ENCODE results near the gene SYTL1.

- TF ChIP-seq SMC3 (conservative IDR thresholded peaks at IDR 0.05; ENCODE audit: poor library complexity) (no peak), EZH2 (IDR thresholded peaks at IDR 0.05; ENCODE audit: borderline replicate concordance, insufficient read depth, low read length, poor library complexity, severe bottlenecking) (no peak), CTCF (IDR thresholded peaks at IDR 0.05; ENCODE audit: poor library complexity, severe bottlenecking) (no peak), REST (IDR thresholded peaks at IDR 0.05; ENCODE audit: borderline replicate concordance) (no peak)
Measured at GRCh38 chr1:27299385-27300271, 42.2 kb upstream of the SYTL1 start.

Measured in neural cell (in vitro differentiated cells).